Measurements from ENCODE around the gene MB. TPM values are rescaled to one million over a fixed set of nuclear protein-coding genes. Genes with fewer than 3 reads are reported as not detected.

MB gene
- total and polyA plus RNA-seq, 2 donors from 2014 or later: 0.84 TPM; not detected in 1

DNA sequence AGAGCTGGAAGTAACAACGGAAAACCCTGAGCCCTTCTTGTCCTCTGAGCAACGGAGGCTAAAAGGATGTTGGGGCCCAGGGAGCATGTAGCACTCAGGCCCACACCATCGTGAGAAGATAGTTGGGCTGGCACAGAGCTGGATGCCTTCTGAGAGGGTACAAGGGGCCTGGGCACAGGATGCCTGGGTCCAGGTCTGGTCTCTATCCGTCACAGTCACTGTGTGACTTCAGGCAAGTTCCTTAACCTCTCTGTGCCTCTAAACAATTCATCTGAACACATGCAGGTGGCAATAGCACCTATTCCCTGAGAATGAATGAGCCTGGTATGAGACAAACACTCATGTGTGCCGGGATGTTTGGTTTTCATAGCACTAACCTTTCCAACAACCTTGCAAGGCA, 29.2 kb downstream of the MB start:
- FAIRE-seq (no peak), DNase-seq (no peak)
- H3K9ac ChIP-seq (ENCODE audit: low read length in 3 of 3): no peak overlapping the region
- no peaks in the 10 kb centered on the region for H3K9me3 ChIP-seq (ENCODE audit: control insufficient read depth in 2 of 3, insufficient read depth in 1 of 3, low read length in 3 of 3)
- intact Hi-C loops (cut with DNase I): loop anchor here (10.0 kb wide), 1 partner anchor 243 kb away; no protein-coding TSS in a partner anchor
- no peaks in the 10 kb centered on the region for H3K36me3 ChIP-seq (ENCODE audit: control insufficient read depth in 2 of 3, insufficient read depth in 3 of 3, low read length in 3 of 3)
- TF ChIP-seq, protein P1, sequence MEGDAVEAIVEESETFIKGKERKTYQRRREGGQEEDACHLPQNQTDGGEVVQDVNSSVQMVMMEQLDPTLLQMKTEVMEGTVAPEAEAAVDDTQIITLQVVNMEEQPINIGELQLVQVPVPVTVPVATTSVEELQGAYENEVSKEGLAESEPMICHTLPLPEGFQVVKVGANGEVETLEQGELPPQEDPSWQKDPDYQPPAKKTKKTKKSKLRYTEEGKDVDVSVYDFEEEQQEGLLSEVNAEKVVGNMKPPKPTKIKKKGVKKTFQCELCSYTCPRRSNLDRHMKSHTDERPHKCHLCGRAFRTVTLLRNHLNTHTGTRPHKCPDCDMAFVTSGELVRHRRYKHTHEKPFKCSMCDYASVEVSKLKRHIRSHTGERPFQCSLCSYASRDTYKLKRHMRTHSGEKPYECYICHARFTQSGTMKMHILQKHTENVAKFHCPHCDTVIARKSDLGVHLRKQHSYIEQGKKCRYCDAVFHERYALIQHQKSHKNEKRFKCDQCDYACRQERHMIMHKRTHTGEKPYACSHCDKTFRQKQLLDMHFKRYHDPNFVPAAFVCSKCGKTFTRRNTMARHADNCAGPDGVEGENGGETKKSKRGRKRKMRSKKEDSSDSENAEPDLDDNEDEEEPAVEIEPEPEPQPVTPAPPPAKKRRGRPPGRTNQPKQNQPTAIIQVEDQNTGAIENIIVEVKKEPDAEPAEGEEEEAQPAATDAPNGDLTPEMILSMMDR (IDR thresholded peaks at IDR 0.05; ENCODE audit: borderline replicate concordance, extremely low read depth, insufficient read depth): no peak
- H3K4me3 ChIP-seq (ENCODE audit: low read length in 3 of 3): no peak overlapping the region
- no peaks in the 10 kb centered on the region for H3K27me3 ChIP-seq (ENCODE audit: control insufficient read depth, insufficient read depth, low read length)
- H3K4me1 ChIP-seq (ENCODE audit: control insufficient read depth in 2 of 3, insufficient read depth in 2 of 3, low read depth in 1 of 3, low read length in 3 of 3): no peaks in the 10 kb centered on the region
- H3K27ac ChIP-seq (ENCODE audit: low read depth in 2 of 2, low read length in 2 of 2): no peak overlapping the region

DNA sequence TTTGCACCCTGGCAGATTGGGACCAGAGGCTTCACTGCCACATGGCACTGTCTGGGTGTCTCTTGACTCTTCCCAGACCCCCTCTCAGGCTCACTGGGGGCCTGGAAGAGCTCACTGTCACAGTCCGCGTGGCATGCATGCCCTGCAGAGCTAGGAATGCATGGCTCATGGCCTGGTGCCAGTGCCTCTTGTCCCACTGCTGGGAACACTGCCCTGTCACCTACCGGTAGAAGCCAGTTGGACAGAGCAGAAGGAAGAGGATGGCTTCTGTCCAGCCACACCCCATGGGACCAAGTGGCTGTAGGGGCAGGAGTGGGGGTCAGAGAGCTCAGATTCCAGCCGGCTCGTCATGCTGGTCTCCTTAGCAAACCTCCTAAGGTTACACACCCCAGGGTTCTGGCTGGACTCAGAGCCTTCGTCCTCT, 29.7 kb downstream of the MB start:
- intact Hi-C loops (cut with DNase I): loop anchor here (10.0 kb wide), 1 partner anchor 243 kb away; no protein-coding TSS in a partner anchor
- Histone ChIP-seq H3K9ac (ENCODE audit: low read length in 3 of 3) (no peak overlapping the region), H3K27ac (ENCODE audit: low read depth in 2 of 2, low read length in 2 of 2) (no peak overlapping the region), H3K9me3 (ENCODE audit: control insufficient read depth in 2 of 3, insufficient read depth in 1 of 3, low read length in 3 of 3) (no peaks in the 10 kb centered on the region), H3K4me1 (ENCODE audit: control insufficient read depth in 2 of 3, insufficient read depth in 2 of 3, low read depth in 1 of 3, low read length in 3 of 3) (peaks cover 0 to 2% (median 0%) of the 10 kb centered on the region in 3 donors), H3K36me3 (ENCODE audit: control insufficient read depth in 2 of 3, insufficient read depth in 3 of 3, low read length in 3 of 3) (no peaks in the 10 kb centered on the region), H3K27me3 (ENCODE audit: control insufficient read depth, insufficient read depth, low read length) (no peaks in the 10 kb centered on the region), H3K4me3 (ENCODE audit: low read length in 3 of 3) (no peak overlapping the region)
- FAIRE-seq: no peak
- TF ChIP-seq, protein P1 (IDR thresholded peaks at IDR 0.05; ENCODE audit: borderline replicate concordance, extremely low read depth, insufficient read depth): peak; percentile 0
- DNase-seq: peak in 2 of 5 donors; percentile 51 to 76

DNA sequence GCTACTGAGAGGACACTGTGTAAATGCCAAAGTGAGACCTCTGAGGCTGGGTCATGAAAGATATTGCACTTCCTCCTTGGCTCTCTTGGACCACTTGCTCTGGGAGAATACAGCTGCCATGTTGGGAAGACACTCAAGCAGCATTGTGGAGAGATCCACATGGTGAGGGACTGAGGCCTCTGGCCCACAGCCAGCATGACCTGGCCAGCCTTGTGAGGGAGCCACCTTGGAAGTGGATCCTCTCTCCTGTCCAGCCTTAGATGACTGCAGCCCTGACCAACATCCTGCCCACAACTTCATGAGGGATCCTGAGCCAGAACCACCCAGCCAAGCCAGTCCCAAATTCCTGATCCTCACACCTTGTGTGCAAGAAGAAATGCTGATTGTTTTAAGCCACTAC, 30.4 kb downstream of the MB start:
- Histone ChIP-seq H3K27me3 (ENCODE audit: control insufficient read depth, insufficient read depth, low read length) (no peaks in the 10 kb centered on the region), H3K4me3 (ENCODE audit: low read length in 3 of 3) (no peak overlapping the region), H3K9ac (ENCODE audit: low read length in 3 of 3) (no peak overlapping the region), H3K27ac (ENCODE audit: low read depth in 2 of 2, low read length in 2 of 2) (no peak overlapping the region), H3K4me1 (ENCODE audit: control insufficient read depth in 2 of 3, insufficient read depth in 2 of 3, low read depth in 1 of 3, low read length in 3 of 3) (peaks cover 0 to 2% (median 0%) of the 10 kb centered on the region in 3 donors), H3K36me3 (ENCODE audit: control insufficient read depth in 2 of 3, insufficient read depth in 3 of 3, low read length in 3 of 3) (no peaks in the 10 kb centered on the region), H3K9me3 (ENCODE audit: control insufficient read depth in 2 of 3, insufficient read depth in 1 of 3, low read length in 3 of 3) (no peaks in the 10 kb centered on the region)
- peak in 1 of 5 donors; percentile 41 for DNase-seq
- no peak for FAIRE-seq
- TF ChIP-seq, protein P1 (IDR thresholded peaks at IDR 0.05; ENCODE audit: borderline replicate concordance, extremely low read depth, insufficient read depth): no peak
- intact Hi-C loops (cut with DNase I): loop anchor here (10.0 kb wide), 1 partner anchor 242 kb away; no protein-coding TSS in a partner anchor
